ENCODE measurements around the gene NUP98. TPM values are rescaled to one million over a fixed set of nuclear protein-coding genes. Genes with fewer than 3 reads are reported as not detected.

The NUP98 gene
- total and polyA plus RNA-seq, 2 donors (not counting 3 experiments of a cell fraction or from before 2014, with no cell fraction given), result 92.7 to 169 TPM

DNA sequence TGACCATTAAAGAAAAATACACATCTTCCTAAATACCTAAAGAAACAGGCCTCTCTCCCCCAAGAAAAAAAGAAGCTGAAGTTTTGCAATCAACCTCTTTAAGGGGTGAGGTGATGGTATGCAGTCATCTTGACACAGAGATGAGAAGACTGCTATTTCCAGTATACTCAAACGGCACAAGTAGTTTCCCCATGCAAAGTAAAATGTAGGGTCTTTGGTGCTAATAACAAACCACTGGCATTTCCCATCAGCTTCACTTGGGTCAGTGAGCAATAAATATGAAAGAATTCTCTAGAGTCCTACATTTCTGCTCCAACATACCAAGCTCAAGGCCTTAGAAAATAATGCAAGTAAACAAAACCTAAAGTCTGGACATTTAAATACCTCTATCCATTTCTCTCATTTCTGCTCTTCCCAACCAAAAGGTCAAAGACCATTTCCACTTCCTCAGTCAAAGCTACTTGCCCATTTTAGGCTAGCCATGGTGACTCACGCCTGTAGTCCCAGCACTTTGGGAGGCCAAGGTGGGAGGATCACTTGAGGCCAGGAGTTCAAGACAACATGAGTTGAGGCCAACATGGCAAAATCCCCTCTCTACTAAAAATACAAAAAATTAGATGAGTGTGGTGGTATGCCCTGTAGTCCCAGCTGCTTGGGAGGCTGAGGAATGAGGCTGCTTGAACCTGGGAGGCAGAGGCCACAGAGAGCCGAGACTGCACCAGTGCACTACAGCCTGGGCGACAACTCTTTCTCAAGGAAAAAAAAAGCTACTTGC lies 86.7 kb downstream of the NUP98 start:
- ChIA-PET POLR2A (no interaction called here), CTCF (interaction anchor here (0.9 to 1.4 kb wide), 2 partner anchors 9 to 22 kb away, joined by 3 to 6 read pairs; no protein-coding TSS in a partner anchor)
- Histone ChIP-seq H3K27me3 (ENCODE audit: control insufficient read depth in 2 of 2, insufficient read depth in 2 of 2, low read length in 2 of 2) (no peaks in the 10 kb centered on the region), H3K36me3 (ENCODE audit: control insufficient read depth in 2 of 2, extremely low read depth in 1 of 2, insufficient read depth in 2 of 2, low read length in 2 of 2) (peaks cover 16 to 39% of the 10 kb centered on the region in 2 experiments), H3K4me1 (ENCODE audit: control insufficient read depth, extremely low read depth, insufficient read depth, low read length) (no peaks in the 10 kb centered on the region), H3K9ac (replicated peaks; ENCODE audit: extremely low read depth, insufficient read depth, low read length) (no peak overlapping the region), H2AFZ (ENCODE audit: low read depth, low read length) (no peak overlapping the region), H3K4me2 (ENCODE audit: insufficient read depth, low read length) (no peak overlapping the region), H4K20me1 (replicated peaks; ENCODE audit: control insufficient read depth, extremely low read depth, insufficient read depth, low read length) (peaks cover 2% of the 10 kb centered on the region), H3K4me3 (replicated peaks in 1 of 3; ENCODE audit: insufficient read depth in 1 of 3, low read depth in 1 of 3, low read length in 3 of 3) (no peak overlapping the region), H3K9me1 (replicated peaks; ENCODE audit: control insufficient read depth, extremely low read depth, insufficient read depth, low read length) (no peaks in the 10 kb centered on the region), H3K27ac (ENCODE audit: insufficient read depth, low read depth, low read length) (no peak overlapping the region), H3K9me3 (replicated peaks; ENCODE audit: control insufficient read depth, insufficient read depth, low read length) (no peaks in the 10 kb centered on the region), H3K79me2 (ENCODE audit: control insufficient read depth, insufficient read depth, low read length) (peaks cover 6% of the 10 kb centered on the region)
- DNase-seq (ENCODE audit: low read depth, low spot score) (no peak), FAIRE-seq (no peak)
- TF ChIP-seq POLR2AphosphoS5 (IDR thresholded peaks at IDR 0.05; ENCODE audit: insufficient read depth, low read depth, low read length), result no peak
- TF ChIP-seq GATA2 (IDR thresholded peaks at IDR 0.05; ENCODE audit: insufficient read depth, insufficient read length, low read depth, low read length), result no peak
- TF ChIP-seq FOS (IDR thresholded peaks at IDR 0.05; ENCODE audit: borderline replicate concordance, insufficient read depth, low read length), result no peak
- TF ChIP-seq JUN (IDR thresholded peaks at IDR 0.05; ENCODE audit: borderline replicate concordance, insufficient read depth, insufficient read length, low read depth), result no peak
- no peak for TF ChIP-seq POLR2A (IDR thresholded peaks at IDR 0.05; ENCODE audit: low read depth, low read length)
- TF ChIP-seq CTCF (IDR thresholded peaks at IDR 0.05; ENCODE audit: extremely low read depth in 1 of 2, insufficient read depth in 1 of 2, low read depth in 1 of 2, low read length in 2 of 2), result no peak
- no peak for TF ChIP-seq MYC (IDR thresholded peaks at IDR 0.05; ENCODE audit: low read depth, low read length)
- TF ChIP-seq MAX (IDR thresholded peaks at IDR 0.05; ENCODE audit: insufficient read depth, insufficient read length), result no peak
- no peak for TF ChIP-seq EZH2 (IDR thresholded peaks at IDR 0.05; ENCODE audit: borderline replicate concordance, low read depth, low read length, severe bottlenecking)
- no TSS peak for BruUV-seq (replicated peaks)
- dilution Hi-C loops (cut with MboI; ENCODE audit: extremely low pct_ligation_motif_present, low sequenced_read_pairs), result no loop called here
- intact Hi-C loops (cut with micrococcal nuclease), result no loop called here

Measured in endothelial cell of umbilical vein (primary cell).